Activated CD8-positive, alpha-beta memory T cell treated with anti-CD3 and anti-CD28 coated beads, Interleukin-2, amount 50 U/mL, for 48 hours (primary cell): ENCODE measurements around the gene SLITRK5.
A peak's percentile ranks its signal among the peaks of the same experiment; 100 is the strongest.

Experiments used
- DNase-seq: peaks from one replicate; pipeline ENCODE4 v3.0.0-alpha.2; 2020

Gene SLITRK5, protein sequence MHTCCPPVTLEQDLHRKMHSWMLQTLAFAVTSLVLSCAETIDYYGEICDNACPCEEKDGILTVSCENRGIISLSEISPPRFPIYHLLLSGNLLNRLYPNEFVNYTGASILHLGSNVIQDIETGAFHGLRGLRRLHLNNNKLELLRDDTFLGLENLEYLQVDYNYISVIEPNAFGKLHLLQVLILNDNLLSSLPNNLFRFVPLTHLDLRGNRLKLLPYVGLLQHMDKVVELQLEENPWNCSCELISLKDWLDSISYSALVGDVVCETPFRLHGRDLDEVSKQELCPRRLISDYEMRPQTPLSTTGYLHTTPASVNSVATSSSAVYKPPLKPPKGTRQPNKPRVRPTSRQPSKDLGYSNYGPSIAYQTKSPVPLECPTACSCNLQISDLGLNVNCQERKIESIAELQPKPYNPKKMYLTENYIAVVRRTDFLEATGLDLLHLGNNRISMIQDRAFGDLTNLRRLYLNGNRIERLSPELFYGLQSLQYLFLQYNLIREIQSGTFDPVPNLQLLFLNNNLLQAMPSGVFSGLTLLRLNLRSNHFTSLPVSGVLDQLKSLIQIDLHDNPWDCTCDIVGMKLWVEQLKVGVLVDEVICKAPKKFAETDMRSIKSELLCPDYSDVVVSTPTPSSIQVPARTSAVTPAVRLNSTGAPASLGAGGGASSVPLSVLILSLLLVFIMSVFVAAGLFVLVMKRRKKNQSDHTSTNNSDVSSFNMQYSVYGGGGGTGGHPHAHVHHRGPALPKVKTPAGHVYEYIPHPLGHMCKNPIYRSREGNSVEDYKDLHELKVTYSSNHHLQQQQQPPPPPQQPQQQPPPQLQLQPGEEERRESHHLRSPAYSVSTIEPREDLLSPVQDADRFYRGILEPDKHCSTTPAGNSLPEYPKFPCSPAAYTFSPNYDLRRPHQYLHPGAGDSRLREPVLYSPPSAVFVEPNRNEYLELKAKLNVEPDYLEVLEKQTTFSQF

GRCh38 chr13:87671031-87671752, at the start of gene SLITRK5:
TSS of gene SLITRK5 (plus strand) at chr13:87671371. CDS start at chr13:87675389, 4,018 bp downstream.
- DNase-seq = peak; percentile 84

DNA sequence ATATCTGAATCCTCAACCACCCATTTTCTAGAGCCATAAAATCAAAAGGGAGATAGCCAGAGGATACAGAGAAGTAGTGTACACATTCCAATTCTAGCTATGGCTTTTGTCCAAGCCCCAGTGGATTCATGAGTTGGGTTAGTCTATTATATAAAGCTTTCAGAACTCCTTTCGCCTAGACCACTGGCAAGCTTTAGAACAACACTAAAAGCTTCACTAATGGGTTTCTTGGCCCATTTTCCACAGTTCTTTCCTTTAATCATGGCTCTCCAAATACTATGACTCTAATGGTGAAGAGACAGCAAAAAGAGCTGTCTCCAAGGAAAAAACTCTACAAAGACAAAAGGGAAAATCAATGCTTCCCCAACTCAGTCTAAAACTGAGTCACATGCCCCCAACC, 48.2 kb upstream of the SLITRK5 start:
- DNase-seq = no peak

DNA sequence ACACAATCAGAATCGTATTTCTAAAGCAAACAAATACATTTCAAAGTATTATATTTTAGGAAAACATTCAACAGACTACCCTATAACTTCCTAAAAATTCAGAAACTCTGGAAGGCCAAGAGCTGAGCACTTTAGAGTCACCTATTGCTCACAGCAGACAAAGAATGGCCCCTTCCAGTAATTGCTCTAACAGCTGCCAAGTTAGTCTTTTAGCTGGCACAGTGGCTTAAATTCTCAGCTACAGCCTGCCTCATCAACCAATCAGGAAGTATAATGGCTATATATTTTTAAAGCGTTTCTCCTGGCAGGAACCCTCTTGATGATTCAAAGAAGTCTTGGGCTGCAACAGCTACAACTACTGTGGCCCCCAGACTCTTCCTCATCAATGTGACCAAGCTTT, 14.9 kb upstream of the SLITRK5 start:
- DNase-seq = no peak

GRCh38 chr13:87661471-87661870, 9.7 kb upstream of the SLITRK5 start:
- DNase-seq = no peak

DNA sequence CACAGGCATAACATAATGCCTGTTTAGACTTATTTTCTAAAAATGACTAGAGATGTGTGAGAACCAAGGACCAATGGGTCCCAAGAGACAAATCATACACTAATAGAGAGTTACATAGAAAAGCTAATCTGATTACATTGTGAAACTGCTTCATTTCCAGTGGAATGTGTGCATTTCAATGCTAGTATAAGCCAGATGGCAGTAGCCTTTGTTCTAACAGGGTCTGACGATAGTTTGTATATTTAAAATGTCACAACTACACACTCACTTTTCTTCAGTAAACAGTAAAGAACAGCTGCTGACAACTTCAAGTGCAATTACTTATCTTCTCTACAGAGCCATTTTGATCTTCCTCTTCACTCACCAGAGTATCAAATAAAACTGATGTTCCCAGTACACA, 4.3 kb upstream of the SLITRK5 start:
- no peak for DNase-seq

DNA sequence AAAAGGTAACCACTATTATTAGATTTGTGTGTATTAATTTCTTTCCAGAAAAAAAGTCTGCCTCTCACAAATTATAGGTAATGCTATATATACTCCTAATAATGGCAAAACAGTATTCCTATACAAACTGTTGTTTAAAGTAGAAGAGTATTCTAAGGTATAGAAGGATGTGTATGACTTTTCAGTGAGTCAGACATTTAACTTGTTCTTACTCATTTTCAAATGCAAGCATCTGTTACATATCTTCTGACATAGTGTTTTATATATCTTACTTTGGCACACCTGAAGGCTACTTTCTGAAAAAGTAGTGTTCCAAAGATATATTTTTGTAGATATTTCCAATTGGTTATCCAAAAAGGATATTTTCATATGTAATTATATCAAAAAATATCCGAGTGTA, 3.5 kb upstream of the SLITRK5 start:
- DNase-seq = no peak

- DNase-seq = no peak
Observed at GRCh38 chr13:87669379-87669978, 1.7 kb upstream of the SLITRK5 start.

DNA sequence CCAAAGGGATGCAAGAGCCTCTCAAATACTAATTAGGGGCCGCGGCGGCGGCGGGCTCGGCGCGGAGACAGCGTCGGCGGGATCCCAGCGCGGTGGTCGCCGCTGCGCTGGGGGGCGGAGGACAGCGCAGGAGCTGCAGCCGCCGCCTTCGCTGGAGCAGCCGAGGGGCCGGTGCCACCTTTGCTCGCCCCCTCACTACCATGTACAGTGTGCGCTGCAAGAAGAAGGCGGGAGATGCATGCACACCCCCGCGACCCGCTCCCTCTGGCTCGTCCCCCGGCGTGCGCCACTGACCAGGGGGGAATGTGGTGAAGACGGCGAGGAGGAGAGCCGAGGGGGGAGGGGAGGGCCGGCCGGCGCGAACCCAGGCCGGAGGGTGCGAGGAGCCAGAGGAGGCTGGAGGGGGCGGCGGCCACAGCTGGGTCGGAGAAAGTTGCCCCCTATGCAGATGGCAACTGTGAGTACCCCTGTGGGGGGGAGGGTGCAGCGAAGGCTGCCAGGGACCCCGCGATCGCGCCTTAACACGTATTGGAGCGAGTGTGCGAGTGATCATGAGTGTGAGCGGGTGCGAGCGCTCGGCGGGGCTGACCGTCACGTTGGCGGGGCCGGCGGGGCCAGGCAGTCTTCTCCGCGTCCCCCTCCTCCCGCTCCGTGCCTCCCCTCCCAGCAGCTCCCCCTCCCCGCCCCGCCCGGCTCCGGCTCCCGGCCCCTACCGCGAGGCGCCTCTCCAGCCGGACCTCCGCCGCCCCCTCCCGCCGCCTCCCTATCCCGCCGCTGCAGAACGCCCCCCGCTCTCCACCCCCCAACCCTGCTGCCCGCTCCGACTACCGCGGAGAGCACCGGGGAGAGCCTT, 808 bp downstream of the SLITRK5 start:
- DNase-seq = peak; percentile 50

DNA sequence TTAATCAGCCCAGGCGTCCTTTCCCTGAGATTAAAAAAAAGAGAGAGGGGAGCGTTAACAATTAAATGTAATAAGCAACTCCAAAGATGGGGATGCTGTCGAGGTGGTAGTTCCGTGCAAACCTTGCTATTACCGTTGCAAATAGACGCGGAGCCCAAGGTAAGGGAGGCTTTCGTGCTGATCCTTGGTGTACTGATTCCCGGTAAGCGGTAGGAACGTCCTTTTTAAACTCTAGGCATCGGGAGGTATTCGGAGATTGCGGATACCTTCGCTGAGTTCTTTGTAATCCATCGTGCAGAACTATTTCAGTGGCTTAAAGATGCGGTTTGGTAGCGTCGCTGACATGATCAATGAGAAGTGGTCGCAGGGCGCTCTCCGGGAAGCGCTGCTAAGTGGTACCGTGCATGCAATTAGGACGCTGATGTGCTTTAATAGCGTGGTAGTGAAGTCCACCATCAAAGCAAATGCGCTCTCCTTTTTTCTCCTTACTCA, 3.1 kb downstream of the SLITRK5 start:
- DNase-seq = no peak

DNA sequence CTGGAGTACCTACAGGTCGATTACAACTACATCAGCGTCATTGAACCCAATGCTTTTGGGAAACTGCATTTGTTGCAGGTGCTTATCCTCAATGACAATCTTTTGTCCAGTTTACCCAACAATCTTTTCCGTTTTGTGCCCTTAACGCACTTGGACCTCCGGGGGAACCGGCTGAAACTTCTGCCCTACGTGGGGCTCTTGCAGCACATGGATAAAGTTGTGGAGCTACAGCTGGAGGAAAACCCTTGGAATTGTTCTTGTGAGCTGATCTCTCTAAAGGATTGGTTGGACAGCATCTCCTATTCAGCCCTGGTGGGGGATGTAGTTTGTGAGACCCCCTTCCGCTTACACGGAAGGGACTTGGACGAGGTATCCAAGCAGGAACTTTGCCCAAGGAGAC, 4.7 kb downstream of the SLITRK5 start:
- DNase-seq = no peak

DNA sequence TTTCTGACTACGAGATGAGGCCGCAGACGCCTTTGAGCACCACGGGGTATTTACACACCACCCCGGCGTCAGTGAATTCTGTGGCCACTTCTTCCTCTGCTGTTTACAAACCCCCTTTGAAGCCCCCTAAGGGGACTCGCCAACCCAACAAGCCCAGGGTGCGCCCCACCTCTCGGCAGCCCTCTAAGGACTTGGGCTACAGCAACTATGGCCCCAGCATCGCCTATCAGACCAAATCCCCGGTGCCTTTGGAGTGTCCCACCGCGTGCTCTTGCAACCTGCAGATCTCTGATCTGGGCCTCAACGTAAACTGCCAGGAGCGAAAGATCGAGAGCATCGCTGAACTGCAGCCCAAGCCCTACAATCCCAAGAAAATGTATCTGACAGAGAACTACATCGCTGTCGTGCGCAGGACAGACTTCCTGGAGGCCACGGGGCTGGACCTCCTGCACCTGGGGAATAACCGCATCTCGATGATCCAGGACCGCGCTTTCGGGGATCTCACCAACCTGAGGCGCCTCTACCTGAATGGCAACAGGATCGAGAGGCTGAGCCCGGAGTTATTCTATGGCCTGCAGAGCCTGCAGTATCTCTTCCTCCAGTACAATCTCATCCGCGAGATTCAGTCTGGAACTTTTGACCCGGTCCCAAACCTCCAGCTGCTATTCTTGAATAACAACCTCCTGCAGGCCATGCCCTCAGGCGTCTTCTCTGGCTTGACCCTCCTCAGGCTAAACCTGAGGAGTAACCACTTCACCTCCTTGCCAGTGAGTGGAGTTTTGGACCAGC, 5.3 kb downstream of the SLITRK5 start:
- DNase-seq = no peak

- DNase-seq = no peak
Observed at GRCh38 chr13:87677043-87677495, 5.9 kb downstream of the SLITRK5 start.

DNA sequence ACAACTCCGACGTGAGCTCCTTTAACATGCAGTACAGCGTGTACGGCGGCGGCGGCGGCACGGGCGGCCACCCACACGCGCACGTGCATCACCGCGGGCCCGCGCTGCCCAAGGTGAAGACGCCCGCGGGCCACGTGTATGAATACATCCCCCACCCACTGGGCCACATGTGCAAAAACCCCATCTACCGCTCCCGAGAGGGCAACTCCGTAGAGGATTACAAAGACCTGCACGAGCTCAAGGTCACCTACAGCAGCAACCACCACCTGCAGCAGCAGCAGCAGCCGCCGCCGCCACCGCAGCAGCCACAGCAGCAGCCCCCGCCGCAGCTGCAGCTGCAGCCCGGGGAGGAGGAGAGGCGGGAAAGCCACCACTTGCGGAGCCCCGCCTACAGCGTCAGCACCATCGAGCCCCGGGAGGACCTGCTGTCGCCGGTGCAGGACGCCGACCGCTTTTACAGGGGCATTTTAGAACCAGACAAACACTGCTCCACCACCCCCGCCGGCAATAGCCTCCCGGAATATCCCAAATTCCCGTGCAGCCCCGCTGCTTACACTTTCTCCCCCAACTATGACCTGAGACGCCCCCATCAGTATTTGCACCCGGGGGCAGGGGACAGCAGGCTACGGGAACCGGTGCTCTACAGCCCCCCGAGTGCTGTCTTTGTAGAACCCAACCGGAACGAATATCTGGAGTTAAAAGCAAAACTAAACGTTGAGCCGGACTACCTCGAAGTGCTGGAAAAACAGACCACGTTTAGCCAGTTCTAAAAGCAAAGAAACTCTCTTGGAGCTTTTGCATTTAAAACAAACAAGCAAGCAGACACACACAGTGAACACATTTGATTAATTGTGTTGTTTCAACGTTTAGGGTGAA, 6.6 kb downstream of the SLITRK5 start:
- DNase-seq = peak; percentile 53

DNA sequence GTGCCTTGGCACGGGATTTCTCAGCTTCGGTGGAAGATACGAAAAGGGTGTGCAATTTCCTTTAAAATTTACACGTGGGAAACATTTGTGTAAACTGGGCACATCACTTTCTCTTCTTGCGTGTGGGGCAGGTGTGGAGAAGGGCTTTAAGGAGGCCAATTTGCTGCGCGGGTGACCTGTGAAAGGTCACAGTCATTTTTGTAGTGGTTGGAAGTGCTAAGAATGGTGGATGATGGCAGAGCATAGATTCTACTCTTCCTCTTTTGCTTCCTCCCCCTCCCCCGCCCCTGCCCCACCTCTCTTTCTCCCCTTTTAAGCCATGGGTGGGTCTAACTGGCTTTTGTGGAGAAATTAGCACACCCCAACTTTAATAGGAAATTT, 7.2 kb downstream of the SLITRK5 start:
- DNase-seq = no peak

DNA sequence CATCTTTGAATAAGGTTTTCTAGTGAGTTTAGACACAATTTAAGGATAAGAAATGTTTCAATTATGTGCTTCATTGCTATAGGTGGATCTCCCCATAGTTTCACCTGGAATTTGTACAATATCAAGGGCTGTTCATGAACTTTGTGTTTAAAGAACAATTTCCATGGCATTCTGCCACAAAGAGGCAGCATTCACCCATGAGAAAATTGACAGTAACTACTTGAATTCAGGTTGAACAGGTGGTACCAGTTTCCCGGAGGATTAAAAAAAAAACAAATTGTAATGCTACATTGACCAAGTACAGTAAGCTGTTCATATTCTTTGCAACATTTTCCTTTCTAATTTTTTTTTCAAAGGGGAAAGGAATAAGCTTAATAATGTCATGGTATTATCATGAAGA, 9.1 kb downstream of the SLITRK5 start:
- DNase-seq = no peak

DNA sequence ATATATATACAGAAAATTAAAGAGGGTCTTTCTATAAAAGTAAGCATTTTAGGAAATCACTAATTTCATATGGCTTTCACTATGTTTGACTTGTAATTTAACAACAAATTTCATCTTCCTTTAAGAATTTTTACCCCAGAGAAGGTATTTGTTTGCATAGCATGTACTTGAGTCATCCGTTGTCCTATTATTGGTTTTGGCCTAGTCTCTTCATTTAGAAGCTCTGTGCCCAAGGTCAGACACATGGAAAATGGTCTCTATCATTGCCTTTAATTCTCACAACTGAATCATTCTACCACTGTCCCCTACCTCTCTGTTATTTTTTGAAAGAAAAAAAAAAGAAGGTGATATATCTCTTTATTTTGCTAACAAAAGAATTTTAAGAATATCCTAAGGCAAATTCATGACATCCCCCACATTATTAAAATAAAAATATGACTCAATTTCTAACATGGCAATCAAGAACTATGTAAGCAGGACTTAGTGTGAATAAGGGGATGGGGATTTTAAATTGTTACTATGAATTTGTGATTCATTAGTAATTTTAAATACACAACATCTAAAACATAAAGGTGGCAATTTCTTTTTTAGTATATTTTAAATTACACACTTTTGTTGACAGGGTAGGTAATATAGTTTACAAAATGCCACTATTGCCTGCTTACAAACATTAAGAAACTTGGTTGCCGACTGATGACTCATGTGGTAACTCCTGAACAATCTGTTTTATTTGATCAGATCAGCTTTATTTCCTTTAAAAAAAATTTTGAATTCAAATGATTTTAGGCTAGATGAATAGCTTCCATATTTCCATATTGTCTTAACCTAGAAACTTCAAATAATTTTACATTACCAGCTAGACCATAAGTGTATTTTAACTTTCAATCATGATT, 13.9 kb downstream of the SLITRK5 start:
- no peak for DNase-seq

GRCh38 chr13:87696458-87696857, 25.3 kb downstream of the SLITRK5 start:
- DNase-seq = no peak

- DNase-seq = no peak
Observed at GRCh38 chr13:87698268-87698667, 27.1 kb downstream of the SLITRK5 start.

GRCh38 chr13:87709947-87710346, 38.8 kb downstream of the SLITRK5 start:
- no peak for DNase-seq
